NCI-H446 (cell line): ENCODE measurements around the gene MGAT4B.

ENCODE experiments used
- DNase-seq, 2 experiments: peaks; one replicate each; lab custom pipeline; 2025; lab: John Stamatoyannopoulos, UW

MGAT4B gene

DNA sequence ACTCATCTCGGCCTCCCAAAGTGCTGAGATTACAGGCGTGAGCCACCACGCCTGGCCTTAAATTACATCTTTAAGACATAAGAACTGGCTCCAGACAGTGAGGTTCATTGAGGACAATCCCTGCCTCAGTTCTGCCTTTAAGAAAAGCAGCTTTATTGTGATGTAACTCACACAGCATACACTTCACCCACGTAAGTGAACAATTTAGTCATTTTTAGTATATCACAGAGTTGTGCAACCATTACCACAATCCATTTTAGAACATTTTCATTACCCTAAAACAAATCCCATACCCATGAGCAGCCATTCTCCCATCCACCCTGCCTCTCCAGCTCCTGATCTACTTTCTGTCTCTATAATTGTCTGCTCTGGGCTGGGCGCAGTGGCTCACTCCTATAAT lies 36.9 kb downstream of the MGAT4B start:
- DNase-seq = no peak

DNA sequence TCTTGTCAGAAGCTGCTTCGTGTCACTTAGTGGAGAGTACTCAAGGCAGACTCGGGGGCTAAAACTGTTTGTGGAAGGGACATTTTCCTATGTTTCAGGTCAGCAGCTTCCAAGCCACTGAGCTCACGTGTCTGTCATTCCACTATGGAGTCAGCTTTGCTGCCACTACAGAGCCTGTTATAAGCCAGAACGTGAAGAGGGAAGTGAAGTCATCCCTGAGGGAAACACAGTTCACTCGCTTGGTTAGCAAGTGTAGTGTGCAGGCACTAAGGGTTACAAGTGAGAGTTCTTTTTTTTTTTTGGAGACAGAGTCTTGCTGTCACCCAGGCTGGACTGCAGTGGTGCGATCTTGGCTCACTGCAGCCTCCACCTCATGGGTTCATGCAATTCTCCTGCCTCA lies 37.4 kb downstream of the MGAT4B start:
- DNase-seq = no peak

DNA sequence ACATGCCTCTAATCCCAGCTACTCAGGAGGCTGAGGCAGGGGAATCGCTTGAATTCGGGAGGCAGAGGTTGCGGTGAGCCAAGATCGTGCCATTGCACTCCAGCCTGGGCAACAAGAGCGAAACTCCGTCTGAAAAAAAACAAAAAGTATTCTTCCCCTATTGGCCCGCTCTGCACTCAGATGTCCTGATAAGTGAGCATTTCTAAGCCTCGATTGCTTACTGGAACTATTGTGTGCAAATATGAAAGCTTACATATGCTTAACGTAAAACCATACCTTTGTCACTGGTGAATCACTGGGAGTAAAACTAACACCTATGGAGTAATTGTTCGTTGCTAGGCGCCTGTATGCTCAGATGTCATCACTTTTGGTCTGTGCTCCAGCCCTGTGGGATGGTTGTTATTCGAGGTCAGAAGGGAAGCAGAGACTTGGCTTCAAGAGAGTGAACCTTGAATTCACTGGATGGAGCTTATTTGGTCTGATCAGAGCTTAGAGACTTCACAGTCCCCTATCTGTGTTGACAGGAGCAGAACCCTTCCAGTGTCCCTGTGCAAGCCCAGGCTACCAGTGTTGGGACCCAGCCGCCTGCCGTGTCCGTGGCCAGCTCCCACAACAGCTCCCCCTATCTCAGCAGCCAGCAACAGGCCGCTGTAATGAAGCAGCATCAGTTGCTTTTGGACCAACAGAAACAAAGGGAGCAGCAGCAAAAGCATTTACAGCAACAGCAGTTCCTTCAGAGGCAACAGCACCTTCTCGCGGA lies 38.2 kb downstream of the MGAT4B start:
- no peak for DNase-seq

DNA sequence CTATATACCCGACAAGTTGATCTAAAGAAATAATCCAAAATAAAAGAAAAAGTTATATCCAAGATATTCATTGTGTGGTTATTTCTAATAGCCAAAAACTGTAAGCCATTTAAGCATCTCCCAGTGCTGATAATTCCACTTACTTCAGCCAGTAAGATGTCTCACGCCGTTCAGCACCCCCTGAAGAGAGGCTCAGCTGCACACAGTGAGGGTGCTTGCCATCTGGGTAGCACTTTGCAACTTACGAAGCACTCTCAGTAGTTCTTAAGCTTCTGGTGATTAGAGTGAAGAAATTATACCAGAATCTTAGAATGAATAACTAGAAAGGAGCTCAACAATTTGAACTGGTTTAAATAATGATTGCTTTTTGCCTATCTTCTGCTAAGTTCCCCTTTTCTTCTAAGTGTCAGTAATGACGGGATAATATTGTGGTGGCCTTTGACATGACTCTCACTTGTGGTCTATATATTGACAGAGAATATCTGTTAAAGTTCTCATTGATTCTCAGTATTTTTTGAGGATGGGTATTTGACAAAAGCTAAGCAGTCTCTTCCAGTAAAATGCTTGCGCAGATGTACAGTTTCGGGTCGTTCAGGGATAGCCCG lies 39.1 kb downstream of the MGAT4B start:
- DNase-seq = no peak

DNA sequence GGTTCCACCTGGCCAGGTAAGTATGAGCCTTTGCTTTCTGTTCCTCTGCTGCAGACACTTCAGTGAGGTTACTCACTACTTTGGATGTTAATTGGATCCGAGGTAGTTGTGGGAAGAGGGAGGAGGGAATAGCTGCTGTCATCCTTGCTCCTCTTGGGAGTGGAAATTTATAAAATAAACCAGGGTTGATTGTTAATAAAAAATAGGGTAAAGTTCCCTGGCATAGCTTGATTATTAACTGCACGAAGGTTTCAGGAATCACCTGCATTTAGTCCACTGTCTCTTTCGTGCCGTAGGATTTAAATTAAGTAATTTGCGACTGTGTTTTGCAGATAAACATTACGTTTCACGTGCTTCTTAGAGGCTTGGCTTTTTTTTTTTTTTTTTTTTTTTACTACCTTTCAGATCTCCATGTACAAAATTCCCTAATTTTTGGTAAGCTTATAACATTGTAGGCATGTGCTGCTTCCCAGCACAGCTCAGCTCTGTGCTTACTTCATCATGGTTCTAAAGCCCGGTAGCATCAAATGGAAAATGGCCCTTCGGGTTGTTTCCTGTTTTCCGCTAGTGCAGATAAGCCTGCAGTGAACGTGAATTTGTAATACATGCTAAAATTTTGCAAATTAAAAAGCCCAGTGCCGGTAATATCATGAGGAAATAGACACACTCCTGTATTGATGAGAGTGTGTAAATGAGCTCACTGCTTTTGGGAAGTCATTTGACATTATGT lies 39.8 kb downstream of the MGAT4B start:
- no peak for DNase-seq

DNA sequence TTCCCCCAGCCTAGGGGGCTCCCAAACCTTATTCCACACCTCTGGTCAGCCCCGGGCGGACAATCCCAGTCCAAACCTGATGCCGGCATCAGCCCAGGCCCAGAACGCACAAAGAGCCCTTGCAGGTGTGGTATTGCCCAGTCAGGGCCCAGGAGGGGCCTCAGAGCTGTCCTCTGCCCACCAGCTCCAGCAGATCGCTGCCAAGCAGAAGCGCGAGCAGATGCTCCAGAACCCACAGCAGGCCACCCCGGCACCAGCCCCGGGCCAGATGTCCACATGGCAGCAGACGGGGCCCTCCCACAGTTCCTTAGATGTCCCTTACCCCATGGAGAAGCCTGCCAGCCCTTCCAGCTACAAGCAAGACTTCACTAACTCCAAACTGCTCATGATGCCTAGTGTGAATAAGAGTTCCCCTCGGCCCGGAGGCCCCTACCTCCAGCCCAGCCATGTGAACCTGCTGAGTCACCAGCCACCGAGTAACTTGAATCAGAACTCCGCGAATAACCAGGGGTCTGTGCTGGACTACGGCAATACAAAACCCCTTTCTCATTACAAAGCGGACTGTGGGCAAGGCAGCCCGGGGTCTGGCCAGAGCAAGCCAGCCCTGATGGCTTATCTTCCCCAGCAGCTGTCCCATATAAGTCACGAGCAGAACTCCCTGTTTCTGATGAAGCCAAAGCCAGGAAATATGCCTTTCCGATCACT lies 40.5 kb downstream of the MGAT4B start:
- DNase-seq = no peak

DNA sequence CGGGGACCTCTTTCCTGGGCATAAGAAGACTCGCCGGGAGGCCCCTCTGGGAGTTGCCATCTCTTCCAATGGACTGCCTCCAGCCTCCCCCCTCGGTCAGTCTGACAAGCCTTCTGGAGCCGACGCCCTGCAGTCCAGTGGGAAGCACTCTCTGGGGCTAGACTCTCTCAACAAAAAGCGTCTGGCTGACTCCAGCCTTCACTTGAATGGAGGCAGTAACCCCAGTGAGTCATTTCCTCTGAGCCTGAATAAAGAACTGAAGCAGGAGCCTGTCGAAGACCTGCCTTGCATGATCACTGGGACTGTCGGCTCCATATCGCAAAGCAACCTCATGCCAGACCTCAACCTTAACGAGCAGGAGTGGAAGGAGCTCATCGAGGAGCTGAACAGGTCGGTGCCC lies 41.3 kb downstream of the MGAT4B start:
- DNase-seq = no peak

DNA sequence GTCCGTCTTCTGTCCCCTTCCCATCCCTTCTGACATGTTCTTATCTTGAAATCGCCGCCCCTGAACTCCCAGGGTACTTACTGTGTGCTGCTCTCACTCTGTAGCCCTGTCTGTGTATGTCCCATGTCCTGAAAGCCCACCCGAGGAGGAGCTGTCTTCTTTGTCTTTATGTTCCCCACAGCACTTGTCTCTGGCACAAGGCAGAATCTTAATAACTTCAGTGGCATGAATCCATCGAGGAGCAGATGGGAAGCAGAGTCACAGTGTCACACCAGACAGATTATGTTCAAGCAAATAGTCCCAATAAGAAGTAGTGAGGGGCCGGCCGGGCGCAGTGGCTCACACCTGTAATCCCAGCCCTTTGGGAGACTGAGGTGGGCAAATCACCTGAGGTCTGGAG lies 42.6 kb downstream of the MGAT4B start:
- DNase-seq = no peak

DNA sequence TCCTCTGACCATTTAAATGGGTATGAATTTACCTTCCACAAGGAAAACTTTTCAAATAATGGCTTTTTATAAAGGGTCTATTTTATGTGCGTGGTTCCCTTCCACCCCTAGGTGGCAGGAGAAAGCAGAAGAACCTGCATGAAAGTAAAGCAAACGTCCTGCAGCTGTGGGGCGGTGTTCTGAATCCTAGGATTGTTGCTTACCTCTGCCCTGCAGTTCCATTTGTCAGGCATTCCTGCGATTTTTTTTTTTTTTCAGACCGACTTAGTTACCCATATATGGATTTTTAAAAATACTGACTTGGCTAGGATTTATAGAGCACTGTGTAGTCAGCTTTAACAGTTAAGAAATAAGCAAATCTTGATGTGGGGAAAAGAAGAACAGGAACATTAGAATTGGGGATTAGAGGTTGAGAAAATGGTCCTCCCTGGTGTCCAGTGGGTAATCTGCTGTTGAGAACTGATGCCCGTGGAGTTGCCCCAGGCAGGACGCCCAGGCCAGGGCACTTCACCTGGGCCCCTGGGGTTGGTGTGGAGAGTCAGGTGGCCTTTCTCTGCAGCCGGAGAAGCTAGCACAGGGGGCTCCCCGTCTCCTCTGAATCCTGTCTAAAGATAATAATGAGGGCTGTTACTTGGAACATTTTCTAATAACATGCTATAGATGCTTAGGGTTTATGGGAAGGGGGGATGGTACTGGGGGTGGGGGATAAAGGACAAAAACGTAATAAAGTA lies 43.3 kb downstream of the MGAT4B start:
- DNase-seq = peak; percentile 55 to 61

DNA sequence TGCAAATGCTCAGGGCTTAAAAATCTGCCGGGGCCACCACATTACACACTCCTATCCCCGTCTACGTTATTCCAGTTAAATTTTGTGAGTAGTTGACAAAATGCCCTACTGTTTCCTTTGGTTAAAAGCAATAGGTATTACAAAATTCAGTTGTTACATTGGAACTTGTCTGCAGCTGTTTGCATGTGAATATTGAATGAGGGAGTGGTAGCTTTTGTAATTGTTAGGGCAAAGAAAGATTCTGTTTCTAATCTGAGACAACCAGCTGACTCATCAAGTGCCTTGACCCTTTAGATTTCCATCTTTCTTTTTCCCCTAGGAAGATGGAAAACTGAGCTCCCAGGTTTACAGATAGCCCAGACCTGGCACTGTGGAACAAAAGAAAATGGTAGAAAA lies 43.9 kb downstream of the MGAT4B start:
- DNase-seq = no peak

DNA sequence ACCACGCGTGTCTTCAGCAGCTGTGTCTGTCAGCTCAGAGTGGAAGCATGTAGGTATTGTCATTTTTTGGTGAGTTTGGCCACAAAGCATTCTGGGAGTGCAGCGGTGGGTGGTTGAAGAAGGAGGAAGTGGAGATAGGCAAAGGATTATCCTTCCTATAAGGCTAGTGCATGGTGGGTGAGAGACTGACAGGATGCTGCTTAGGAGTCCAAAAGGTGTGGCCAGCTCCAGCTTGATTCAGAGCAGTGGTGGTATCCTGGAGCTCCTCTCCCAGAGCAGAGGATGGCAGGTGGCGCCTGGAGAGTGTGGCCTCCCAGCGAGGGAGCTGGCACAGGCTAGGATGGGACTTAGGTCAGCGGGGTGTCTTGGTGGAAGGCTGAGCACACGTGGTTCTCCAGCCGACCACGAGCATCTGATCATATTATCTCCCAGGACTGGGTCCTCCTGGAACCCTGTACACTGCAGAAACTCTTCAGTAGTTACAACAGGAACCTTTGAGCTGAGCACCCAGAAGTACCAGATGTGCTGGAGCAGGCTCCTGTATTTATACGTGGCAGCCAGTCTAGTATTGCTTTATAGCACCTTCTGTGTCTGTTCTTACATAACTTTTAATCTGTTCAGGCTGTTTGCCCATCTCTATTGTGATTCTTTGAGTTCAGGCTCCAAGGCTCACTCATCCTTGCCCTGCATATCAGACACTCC lies 44.4 kb downstream of the MGAT4B start:
- DNase-seq = peak in 1 of 2 experiments; percentile 38

DNA sequence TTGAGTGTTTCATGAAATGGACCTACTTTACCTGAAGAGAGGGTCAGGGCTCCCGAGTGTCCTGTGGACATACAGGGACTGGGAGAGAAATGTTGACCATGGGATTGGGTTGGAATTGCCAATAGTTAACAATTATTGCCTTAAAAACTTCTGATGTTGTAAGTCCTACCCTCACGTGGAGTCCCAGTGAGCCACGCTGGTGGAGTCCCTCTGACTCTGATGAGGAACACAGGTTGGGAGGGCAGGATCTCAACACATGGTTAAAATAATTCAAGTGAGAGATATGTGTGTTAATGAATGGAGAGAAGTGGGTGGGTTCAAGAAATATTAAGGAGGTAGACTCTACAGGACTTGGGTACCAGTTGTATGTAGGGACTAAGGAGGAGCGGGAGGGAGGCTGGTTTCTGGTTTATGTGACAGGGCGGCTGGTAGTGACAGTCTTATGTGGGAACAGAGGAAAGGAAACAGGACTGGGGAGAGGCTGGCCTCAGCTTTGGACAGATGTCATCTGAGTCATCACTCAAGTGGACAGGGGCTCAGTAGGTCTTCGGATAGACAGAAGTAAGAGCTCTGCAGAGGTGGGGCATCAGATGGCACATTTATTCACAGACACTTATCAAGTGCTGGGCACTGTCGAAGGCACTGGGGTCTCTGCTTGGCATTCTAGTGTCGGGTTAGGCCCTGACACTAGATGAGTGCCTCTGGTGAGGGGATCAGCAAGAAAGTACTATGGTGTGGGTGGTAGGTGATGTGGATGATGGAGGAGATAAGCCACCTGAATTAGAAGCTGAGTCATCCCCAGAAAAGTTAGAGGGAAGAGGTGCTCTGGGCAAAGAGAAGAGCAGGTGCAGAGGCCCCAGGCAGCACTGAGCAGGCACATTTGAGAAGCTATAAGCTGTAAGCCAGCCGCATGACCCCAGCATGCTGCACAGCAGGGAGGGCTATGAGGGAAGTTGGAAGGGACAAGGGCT lies 46.8 kb downstream of the MGAT4B start:
- no peak for DNase-seq

DNA sequence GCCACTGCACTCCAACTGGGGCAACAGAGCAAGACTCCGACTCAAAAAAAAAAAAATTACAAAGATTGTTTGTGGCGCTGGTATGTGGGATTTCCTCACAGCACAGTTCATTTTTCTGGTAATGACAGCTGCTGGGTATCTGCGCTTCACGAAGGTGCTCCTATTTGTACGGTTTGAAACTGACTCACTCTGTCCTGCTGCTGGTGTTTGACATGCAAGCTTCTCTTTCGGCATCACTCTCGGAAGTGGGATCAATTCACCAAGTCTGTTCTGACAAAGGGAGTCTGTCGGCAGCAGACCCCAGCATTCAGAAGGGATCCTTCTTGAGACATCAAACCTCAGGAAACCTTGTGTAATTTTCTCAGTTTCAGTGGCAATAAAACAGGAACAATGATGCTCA lies 47.7 kb downstream of the MGAT4B start:
- no peak for DNase-seq

DNA sequence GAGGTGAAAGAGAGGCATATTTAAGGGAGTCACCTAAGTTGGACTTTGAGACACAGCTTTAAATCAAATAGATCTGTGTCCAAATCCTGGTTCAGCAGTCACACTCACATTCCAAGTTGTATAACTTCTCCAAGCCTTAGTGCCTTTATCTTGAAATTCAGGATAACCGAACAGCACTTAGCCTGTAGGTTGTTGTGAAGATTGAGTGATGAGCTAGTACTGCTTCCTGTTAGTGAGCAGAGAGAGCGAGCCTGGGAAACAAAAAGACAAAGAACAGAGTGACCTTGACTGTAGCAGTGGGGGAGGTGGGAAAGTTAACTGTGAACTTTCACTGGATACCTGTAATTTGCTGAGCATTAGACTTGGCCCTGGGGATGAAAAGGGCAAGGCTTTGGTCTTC lies 51.6 kb downstream of the MGAT4B start:
- no peak for DNase-seq

DNA sequence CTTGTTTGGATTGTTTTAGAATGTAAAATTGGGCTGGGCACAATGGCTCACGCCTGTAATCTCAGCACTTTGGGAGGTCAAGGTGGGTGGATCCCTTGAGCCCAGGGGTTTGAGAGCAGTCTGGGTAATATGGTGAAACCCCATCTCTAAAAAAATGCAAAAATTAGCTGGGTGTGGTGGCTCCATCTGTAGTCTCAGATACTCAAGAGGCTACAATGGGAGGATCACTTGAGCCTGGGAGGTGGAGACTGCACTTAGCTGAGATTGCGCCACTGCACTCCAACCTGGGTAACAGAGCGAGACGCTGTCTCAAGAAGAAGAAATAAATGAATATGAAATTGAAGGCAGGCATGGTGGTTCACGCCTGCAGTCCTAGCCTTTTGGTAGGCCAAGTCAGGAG lies 52.7 kb downstream of the MGAT4B start:
- DNase-seq = no peak

DNA sequence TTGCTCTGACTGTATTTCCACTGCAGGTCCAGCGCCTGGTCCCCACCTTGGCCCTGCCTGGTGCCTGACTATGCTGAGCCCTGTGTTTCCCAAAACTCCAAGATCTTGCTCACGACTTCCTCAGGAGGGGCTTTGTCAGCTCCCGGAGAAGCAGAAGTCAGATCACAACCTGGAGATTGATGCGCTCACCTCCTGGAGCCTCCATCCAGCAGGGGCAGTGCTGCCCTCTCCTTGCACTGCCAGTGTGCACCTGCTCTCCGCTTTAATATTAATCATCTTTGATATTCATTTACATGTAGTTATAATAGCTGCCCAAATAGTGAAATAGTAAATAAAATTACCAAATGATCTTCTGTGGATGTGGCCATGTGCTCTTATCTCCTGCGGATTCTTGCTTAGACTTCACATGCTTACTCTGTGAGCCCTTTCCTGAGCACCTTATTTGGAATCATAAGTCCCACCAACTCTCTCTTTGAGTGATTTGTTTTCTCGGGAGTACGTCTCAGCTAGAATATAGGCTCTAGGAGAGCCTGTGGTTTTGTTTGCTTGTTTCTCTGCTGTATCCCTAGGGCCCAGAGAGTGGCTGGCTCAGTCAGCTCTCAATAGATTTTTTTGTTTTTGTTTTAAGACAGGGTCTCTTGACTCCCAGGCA lies 56.7 kb downstream of the MGAT4B start:
- DNase-seq = no peak

DNA sequence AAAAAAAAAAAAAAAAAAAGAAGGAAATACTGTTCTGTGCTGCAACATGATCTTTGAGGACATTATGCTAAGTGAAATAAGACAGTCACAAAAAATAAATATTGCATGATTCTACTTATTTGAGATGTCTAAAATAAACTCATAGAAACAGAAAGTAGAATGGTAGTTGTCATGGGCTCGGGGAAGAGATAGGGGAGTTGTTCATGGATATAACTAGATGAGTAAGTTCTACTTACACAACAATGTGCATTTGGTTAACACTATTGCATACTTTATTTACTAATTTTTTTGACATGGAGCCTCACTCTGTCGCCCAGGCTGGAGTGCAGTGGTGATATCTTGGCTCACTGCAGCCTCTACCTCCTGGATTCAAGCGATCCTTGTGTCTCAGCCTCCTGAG lies 58.9 kb downstream of the MGAT4B start:
- no peak for DNase-seq
